ENCODE results near the gene SERPINB6.
"Not testable (repeated sequence)": the region's sequence is repeated elsewhere in the genome, so short reads cannot be mapped to it uniquely, and the experiment has no call there.

SERPINB6 gene

GRCh38 chr6:2942914-2943563, 28.3 kb downstream of the SERPINB6 start:
- TF ChIP-seq EZH2phosphoT487 (IDR thresholded peaks at IDR 0.05; ENCODE audit: borderline replicate concordance, low read length) = no peak
- TF ChIP-seq, protein P1, sequence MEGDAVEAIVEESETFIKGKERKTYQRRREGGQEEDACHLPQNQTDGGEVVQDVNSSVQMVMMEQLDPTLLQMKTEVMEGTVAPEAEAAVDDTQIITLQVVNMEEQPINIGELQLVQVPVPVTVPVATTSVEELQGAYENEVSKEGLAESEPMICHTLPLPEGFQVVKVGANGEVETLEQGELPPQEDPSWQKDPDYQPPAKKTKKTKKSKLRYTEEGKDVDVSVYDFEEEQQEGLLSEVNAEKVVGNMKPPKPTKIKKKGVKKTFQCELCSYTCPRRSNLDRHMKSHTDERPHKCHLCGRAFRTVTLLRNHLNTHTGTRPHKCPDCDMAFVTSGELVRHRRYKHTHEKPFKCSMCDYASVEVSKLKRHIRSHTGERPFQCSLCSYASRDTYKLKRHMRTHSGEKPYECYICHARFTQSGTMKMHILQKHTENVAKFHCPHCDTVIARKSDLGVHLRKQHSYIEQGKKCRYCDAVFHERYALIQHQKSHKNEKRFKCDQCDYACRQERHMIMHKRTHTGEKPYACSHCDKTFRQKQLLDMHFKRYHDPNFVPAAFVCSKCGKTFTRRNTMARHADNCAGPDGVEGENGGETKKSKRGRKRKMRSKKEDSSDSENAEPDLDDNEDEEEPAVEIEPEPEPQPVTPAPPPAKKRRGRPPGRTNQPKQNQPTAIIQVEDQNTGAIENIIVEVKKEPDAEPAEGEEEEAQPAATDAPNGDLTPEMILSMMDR (IDR thresholded peaks at IDR 0.05; ENCODE audit: low read depth, low read length, poor library complexity, severe bottlenecking) = no peak
- H3K4me3 ChIP-seq (ENCODE audit: low read length) = peak overlapping the region; percentile 61

DNA sequence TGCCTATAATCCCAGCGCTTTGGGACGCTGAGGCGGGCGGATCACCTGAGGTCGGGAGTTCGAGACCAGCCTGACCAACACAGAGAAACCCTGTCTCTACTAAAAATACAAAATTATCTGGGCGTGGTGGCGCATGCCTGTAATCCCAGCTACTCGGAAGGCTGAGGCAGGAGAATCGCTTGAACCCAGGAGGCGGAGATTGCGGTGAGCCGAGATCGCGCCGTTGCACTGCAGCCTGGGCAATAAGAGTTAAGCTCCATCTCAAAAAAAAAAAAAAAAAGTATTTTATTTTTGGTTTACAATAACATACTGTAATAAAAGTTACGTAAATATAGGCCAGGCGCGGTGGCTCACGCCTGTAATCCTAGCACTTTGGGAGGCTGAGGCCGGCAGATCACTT, 29.3 kb downstream of the SERPINB6 start:
- H3K4me2 ChIP-seq (ENCODE audit: low read length) = peak overlapping the region; percentile 82
- peaks cover 70% of the 10 kb centered on the region for H3K4me1 ChIP-seq (ENCODE audit: control insufficient read depth, low read length)

More at GRCh38 chr6:2942914-2943563, 28.3 kb downstream of the SERPINB6 start:
- Histone ChIP-seq H4K20me1 (ENCODE audit: control insufficient read depth, insufficient read depth, low read depth, low read length) (no peaks in the 10 kb centered on the region), H3K4me2 (ENCODE audit: low read length) (peak overlapping the region; percentile 82), H3K27me3 (ENCODE audit: control insufficient read depth, low read length) (no peaks in the 10 kb centered on the region), H3K27ac (ENCODE audit: low read depth, low read length) (peak overlapping the region; percentile 81), H3K79me2 (ENCODE audit: control insufficient read depth, low read length) (no peaks in the 10 kb centered on the region), H3K36me3 (ENCODE audit: control insufficient read depth, low read length) (no peaks in the 10 kb centered on the region), H3F3A (ENCODE audit: control insufficient read depth, insufficient read depth) (peaks cover 23% of the 10 kb centered on the region), H3K4me1 (ENCODE audit: control insufficient read depth, low read length) (peaks cover 71% of the 10 kb centered on the region), H3K9me3 (ENCODE audit: control insufficient read depth, insufficient read depth, low read length) (peaks cover 3% of the 10 kb centered on the region; the same call in 1 of the 2 replicates), H3K9me2 (replicated peaks; ENCODE audit: control insufficient read depth, low read length) (no peaks in the 10 kb centered on the region)

GRCh38 chr6:2940851-2941250, 30.5 kb downstream of the SERPINB6 start:
- H3K4me1 ChIP-seq (ENCODE audit: control insufficient read depth, low read length) = peaks cover 58% of the 10 kb centered on the region
- H3K9me3 ChIP-seq (ENCODE audit: control insufficient read depth, insufficient read depth, low read length) = peaks cover 7% of the 10 kb centered on the region; the same call in 1 of the 2 replicates
- no peak for TF ChIP-seq EZH2phosphoT487 (IDR thresholded peaks at IDR 0.05; ENCODE audit: borderline replicate concordance, low read length)
- TF ChIP-seq, protein P1 (IDR thresholded peaks at IDR 0.05; ENCODE audit: low read depth, low read length, poor library complexity, severe bottlenecking) = no peak
- no peaks in the 10 kb centered on the region for H3K27me3 ChIP-seq (ENCODE audit: control insufficient read depth, low read length)
- H3K4me3 ChIP-seq (ENCODE audit: low read length) = no peak overlapping the region
- peaks cover 23% of the 10 kb centered on the region for H3F3A ChIP-seq (ENCODE audit: control insufficient read depth, insufficient read depth)
- no peaks in the 10 kb centered on the region for H3K36me3 ChIP-seq (ENCODE audit: control insufficient read depth, low read length)
- no peak overlapping the region for H3K27ac ChIP-seq (ENCODE audit: low read depth, low read length)
- no peaks in the 10 kb centered on the region for H3K9me2 ChIP-seq (replicated peaks; ENCODE audit: control insufficient read depth, low read length)
- no peaks in the 10 kb centered on the region for H4K20me1 ChIP-seq (ENCODE audit: control insufficient read depth, insufficient read depth, low read depth, low read length)
- no peaks in the 10 kb centered on the region for H3K79me2 ChIP-seq (ENCODE audit: control insufficient read depth, low read length)
- H3K4me2 ChIP-seq (ENCODE audit: low read length) = peak overlapping the region; percentile 38; the same call in 1 of the 2 replicates

More for the DNA sequence above, 29.3 kb downstream of the SERPINB6 start:
- not testable (repeated sequence) for H4K20me1 ChIP-seq (ENCODE audit: control insufficient read depth, insufficient read depth, low read depth, low read length); H3K9me2 ChIP-seq (replicated peaks; ENCODE audit: control insufficient read depth, low read length); H3K27me3 ChIP-seq (ENCODE audit: control insufficient read depth, low read length); H3K9me3 ChIP-seq (ENCODE audit: control insufficient read depth, insufficient read depth, low read length); H3K79me2 ChIP-seq (ENCODE audit: control insufficient read depth, low read length); H3K36me3 ChIP-seq (ENCODE audit: control insufficient read depth, low read length)
- Histone ChIP-seq H3K27ac (ENCODE audit: low read depth, low read length) (peak overlapping the region; percentile 81), H3K4me3 (ENCODE audit: low read length) (peak overlapping the region; percentile 61; the same call in 1 of the 2 replicates), H3F3A (ENCODE audit: control insufficient read depth, insufficient read depth) (peaks cover 23% of the 10 kb centered on the region)
